Endothelial cell of umbilical vein (primary cell): ENCODE results near the gene CAT. TPM values are rescaled to one million over a fixed set of nuclear protein-coding genes. Genes with fewer than 3 reads are reported as not detected.

Experiments used
- BruUV-seq: library from RNA; stranded (reverse); fragments of 400-500 nt; replicated peaks from 2 replicates; lab custom pipeline; 2021; lab: Mats Ljungman, UMichigan
- CTCF ChIA-PET: fragments of 300-600, 350-600 bp; sonication (Branson Sonifier 250); formaldehyde crosslinking; loops from one replicate; lab custom pipeline; 2021; ENCODE audit warnings: antibody characterized with exemption, inconsistent platforms; lab: Charles Lee
- POLR2A ChIA-PET: fragments of 300-600, 350-600 bp; sonication (Branson Sonifier 250); formaldehyde crosslinking; loops from one replicate; lab custom pipeline; 2021; ENCODE audit warnings: antibody characterized with exemption, inconsistent platforms; lab: Charles Lee
- DNase-seq: peaks from one replicate; pipeline ENCODE4 v3.0.0-alpha.2; 2011; ENCODE audit warnings: low read depth, low spot score
- FAIRE-seq: peaks from 2 replicates; lab custom pipeline; 2011; peaks lifted over from hg19 to GRCh38; lab: Jason Lieb, UNC
- H2AFZ ChIP-seq: 2 replicates; pipeline ENCODE4 v1.6.0; 2012; ENCODE audit warnings: low read depth, low read length, control low read depth, inconsistent platforms
- H3K27ac ChIP-seq: 2 replicates; pipeline ENCODE4 v1.5.1; 2011; ENCODE audit warnings: low read depth, mild to moderate bottlenecking, control low read depth, low read length, moderate library complexity; ENCODE audit not compliant: insufficient read depth
- H3K27me3 ChIP-seq, 2 experiments: 2 replicates each; pipeline versions ENCODE4 v1.6.0 to v1.6.1; 2011; ENCODE audit warnings: low read length in 2 of 2, mixed read lengths in 1 of 2; ENCODE audit not compliant: control insufficient read depth in 2 of 2, insufficient read depth in 2 of 2
- H3K36me3 ChIP-seq, 2 experiments: 2 replicates in 1 of 2; 3 replicates in 1 of 2; pipeline ENCODE4 v1.5.1; 2011; ENCODE audit warnings: low read length in 2 of 2, mild to moderate bottlenecking in 1 of 2, moderate library complexity in 1 of 2; ENCODE audit not compliant: control insufficient read depth in 2 of 2, insufficient read depth in 2 of 2; ENCODE audit errors: extremely low read depth in 1 of 2
- H3K4me1 ChIP-seq: 3 replicates; pipeline ENCODE4 v1.5.1; 2011; ENCODE audit warnings: mild to moderate bottlenecking, low read length; ENCODE audit not compliant: control insufficient read depth, insufficient read depth; ENCODE audit errors: extremely low read depth
- H3K4me2 ChIP-seq: 2 replicates; pipeline ENCODE4 v1.6.1; 2011; ENCODE audit warnings: low read length, control low read depth, mixed read lengths; ENCODE audit not compliant: insufficient read depth
- H3K4me3 ChIP-seq, 3 experiments: fragments of 200-600 bp in 1 of 3; sonication (generic), shearing (Covaris generic) in 1 of 3; replicated peaks in 1 of 3; 2 replicates each; pipeline ENCODE4 v1.5.1; 2011 to 2016; ENCODE audit warnings: control low read depth in 3 of 3, low read length in 3 of 3, mild to moderate bottlenecking in 2 of 3, inconsistent platforms in 1 of 3, low read depth in 1 of 3, moderate library complexity in 1 of 3; ENCODE audit not compliant: insufficient read depth in 1 of 3
- H3K79me2 ChIP-seq: 2 replicates; pipeline ENCODE4 v1.6.0; 2012; ENCODE audit warnings: low read length, inconsistent platforms; ENCODE audit not compliant: control insufficient read depth, insufficient read depth
- H3K9ac ChIP-seq: replicated peaks from 2 replicates; pipeline ENCODE3; 2011; ENCODE audit warnings: low read length, control low read depth; ENCODE audit not compliant: insufficient read depth; ENCODE audit errors: extremely low read depth
- H3K9me1 ChIP-seq: replicated peaks from 3 replicates; pipeline ENCODE4 v1.6.0; 2011; ENCODE audit warnings: mild to moderate bottlenecking, low read length; ENCODE audit not compliant: control insufficient read depth, insufficient read depth; ENCODE audit errors: extremely low read depth
- H3K9me3 ChIP-seq: replicated peaks from 2 replicates; pipeline ENCODE4 v1.5.1; 2012; ENCODE audit warnings: low read length, inconsistent platforms; ENCODE audit not compliant: control insufficient read depth, insufficient read depth
- H4K20me1 ChIP-seq: replicated peaks from 2 replicates; pipeline ENCODE3; 2011; ENCODE audit warnings: mild to moderate bottlenecking, low read length; ENCODE audit not compliant: control insufficient read depth, insufficient read depth; ENCODE audit errors: extremely low read depth
- CTCF ChIP-seq, 2 donors: IDR thresholded peaks; 1 replicate in 1 of 2; 2 replicates in 1 of 2; pipeline ENCODE4 v1.5.1; 2011; ENCODE audit warnings: low read length in 2 of 2, mild to moderate bottlenecking in 2 of 2, moderate library complexity in 2 of 2, control low read depth in 1 of 2, inconsistent platforms in 1 of 2, low read depth in 1 of 2; ENCODE audit not compliant: insufficient read depth in 1 of 2; ENCODE audit errors: extremely low read depth in 1 of 2
- EZH2 ChIP-seq: IDR thresholded peaks from 2 replicates; pipeline ENCODE4 v1.6.1; 2012; ENCODE audit warnings: borderline replicate concordance, low read depth, mild to moderate bottlenecking, moderate library complexity, low read length, inconsistent platforms; ENCODE audit not compliant: severe bottlenecking
- FOS ChIP-seq: IDR thresholded peaks from 2 replicates; pipeline ENCODE4 v1.6.1; 2011; ENCODE audit warnings: mild to moderate bottlenecking, low read length, moderate library complexity, borderline replicate concordance; ENCODE audit not compliant: insufficient read depth
- GATA2 ChIP-seq: IDR thresholded peaks from 2 replicates; pipeline ENCODE4 v1.7.0; 2011; ENCODE audit warnings: low read depth, mild to moderate bottlenecking, moderate library complexity, mixed read lengths, low read length; ENCODE audit not compliant: insufficient read length, insufficient read depth
- JUN ChIP-seq: IDR thresholded peaks from 2 replicates; pipeline ENCODE4 v1.6.1; 2011; ENCODE audit warnings: borderline replicate concordance, low read depth; ENCODE audit not compliant: insufficient read length, insufficient read depth
- MAX ChIP-seq: IDR thresholded peaks from 2 replicates; pipeline ENCODE4 v1.6.1; 2011; ENCODE audit not compliant: insufficient read depth, insufficient read length
- MYC ChIP-seq: IDR thresholded peaks from one replicate; pipeline ENCODE4 v1.6.1; 2011; ENCODE audit warnings: mild to moderate bottlenecking, low read depth, low read length
- POLR2A ChIP-seq: IDR thresholded peaks from 2 replicates; pipeline ENCODE4 v1.6.1; 2012; ENCODE audit warnings: low read depth, mild to moderate bottlenecking, control low read depth, low read length
- POLR2AphosphoS5 ChIP-seq: IDR thresholded peaks from 2 replicates; pipeline ENCODE4 v1.6.1; 2012; ENCODE audit warnings: low read depth, mild to moderate bottlenecking, control low read depth, low read length, moderate library complexity; ENCODE audit not compliant: insufficient read depth
- dilution Hi-C: fragments of 300-500 bp; cut with MboI; formaldehyde crosslinking; loops from one replicate; pipeline ENCODE4 v1.15.0; 2019; ENCODE audit warnings: low sequenced_read_pairs; ENCODE audit not compliant: extremely low pct_ligation_motif_present
- intact Hi-C: fragments of 100-400 bp; cut with micrococcal nuclease; formaldehyde crosslinking; loops from one replicate; pipeline ENCODE4 v1.10.0; 2022
- polyA plus RNA-seq, 4 experiments: library from polyadenylated mRNA; depleted of rRNA in 3 of 4; stranded (reverse) in 3 of 4; unstranded in 1 of 4; fragments of >200 nt; gene quantifications; 2 replicates each; pipeline versions ENCODE4 v1.2.1 to v1.2.3, GENCODE V29; 2011 to 2012; ENCODE audit warnings: missing spikeins in 1 of 4
- total RNA-seq: library from RNA; stranded (reverse); gene quantifications from 2 replicates; pipeline ENCODE4 v1.2.3, GENCODE V29; 2021

Gene CAT
- total and polyA plus RNA-seq, 2 donors (not counting 3 experiments of a cell fraction or from before 2014, with no cell fraction given), result 32.7 to 50.5 TPM

DNA sequence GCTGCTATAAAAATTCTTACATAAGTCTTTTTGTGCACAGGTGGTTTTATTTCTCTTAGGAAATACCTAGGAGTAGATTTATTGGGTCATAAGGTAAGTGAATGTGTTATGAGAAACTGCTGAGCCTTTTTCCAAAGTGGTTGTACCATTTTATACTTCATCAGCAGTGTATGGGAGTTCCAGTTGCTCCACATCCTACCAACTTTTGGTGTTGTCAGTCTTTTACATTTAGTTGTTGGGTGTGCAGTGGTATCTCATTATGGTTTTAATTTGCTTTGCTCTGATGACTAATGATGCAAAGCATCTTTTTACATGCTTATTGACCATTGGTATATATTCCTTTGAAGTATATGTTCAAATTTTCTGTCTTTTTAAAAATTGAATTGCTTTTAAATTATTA lies 3.1 kb downstream of the CAT start:
- peaks cover 4% of the 10 kb centered on the region for H3K79me2 ChIP-seq
- BruUV-seq, result no TSS peak

More for the DNA sequence above, 3.1 kb downstream of the CAT start:
- Histone ChIP-seq H3K27ac (no peak overlapping the region), H3K9me1 (no peaks in the 10 kb centered on the region), H3K4me3 (no peak overlapping the region), H4K20me1 (no peaks in the 10 kb centered on the region), H3K36me3 (no peaks in the 10 kb centered on the region), H3K27me3 (no peaks in the 10 kb centered on the region), H3K9ac (no peak overlapping the region), H3K4me1 (peaks cover 9% of the 10 kb centered on the region), H2AFZ (no peak overlapping the region), H3K4me2 (no peak overlapping the region), H3K9me3 (no peaks in the 10 kb centered on the region)
- ChIA-PET POLR2A (no interaction called here), CTCF (interaction anchor here (1.0 kb wide), 1 partner anchor 11 kb away, joined by 3 read pairs; no protein-coding TSS in a partner anchor)
- FAIRE-seq (no peak), DNase-seq (no peak)
- TF ChIP-seq MAX (no peak), EZH2 (no peak), POLR2A (no peak), POLR2AphosphoS5 (no peak), CTCF (IDR thresholded peaks at IDR 0.05; ENCODE audit: extremely low read depth in 1 of 2, insufficient read depth in 1 of 2, low read depth in 1 of 2, low read length in 2 of 2) (no peak), JUN (no peak), FOS (no peak), GATA2 (no peak), MYC (no peak)
- dilution Hi-C loops (no loop called here), intact Hi-C loops (no loop called here)
